HEK293 (cell line): ENCODE data around the gene ECI1.

ENCODE experiments used
- MZF1 ChIP-seq: fragments of 450-650 bp; formaldehyde crosslinking; IDR thresholded peaks from 2 replicates; pipeline ENCODE4 v1.5.1; 2017; ENCODE audit warnings: missing biosample characterization, missing genetic modification characterization, borderline replicate concordance
- TRIM28 ChIP-seq: IDR thresholded peaks from 2 replicates; pipeline ENCODE4 v1.6.1; 2011; ENCODE audit warnings: low read length, control low read depth, borderline replicate concordance
- ZFP41 ChIP-seq: fragments of 450-650 bp; formaldehyde crosslinking; IDR thresholded peaks from 2 replicates; pipeline ENCODE4 v1.5.1; 2016; ENCODE audit warnings: missing biosample characterization, missing genetic modification characterization, borderline replicate concordance
- ZNF133 ChIP-seq: fragments of 450-650 bp; formaldehyde crosslinking; IDR thresholded peaks from 2 replicates; pipeline ENCODE4 v1.5.1; 2016; ENCODE audit warnings: missing biosample characterization, missing genetic modification characterization
- ZNF2 ChIP-seq: fragments of 450-650 bp; formaldehyde crosslinking; IDR thresholded peaks from 2 replicates; pipeline ENCODE4 v1.5.1; 2016; ENCODE audit warnings: missing biosample characterization, missing genetic modification characterization
- ZNF274 ChIP-seq, 2 experiments: fragments of 200-500 bp in 1 of 2; fragments of 450-650 bp in 1 of 2; sonication (Bioruptor generic) in 1 of 2; formaldehyde crosslinking in 1 of 2; IDR thresholded peaks; 2 replicates each; pipeline versions ENCODE4 v1.5.1 to v1.6.1; 2014 to 2016; ENCODE audit warnings: borderline replicate concordance in 1 of 2, inconsistent platforms in 1 of 2, low read length in 1 of 2, missing biosample characterization in 1 of 2, missing genetic modification characterization in 1 of 2
- ZNF354C ChIP-seq: fragments of 450-650 bp; formaldehyde crosslinking; IDR thresholded peaks from 2 replicates; pipeline ENCODE4 v1.5.1; 2016; ENCODE audit warnings: missing biosample characterization, missing genetic modification characterization, low read depth, borderline replicate concordance
- ZNF549 ChIP-seq: fragments of 450-650 bp; IDR thresholded peaks from 2 replicates; pipeline ENCODE4 v1.5.1; 2018; ENCODE audit warnings: missing biosample characterization, missing genetic modification characterization, mild to moderate bottlenecking, inconsistent platforms, moderate library complexity
- ZNF624 ChIP-seq: fragments of 450-650 bp; formaldehyde crosslinking; IDR thresholded peaks from 2 replicates; pipeline ENCODE4 v1.5.1; 2017; ENCODE audit warnings: missing biosample characterization, missing genetic modification characterization
- ZNF660 ChIP-seq: fragments of 450-650 bp; IDR thresholded peaks from 2 replicates; pipeline ENCODE4 v1.5.1; 2018; ENCODE audit warnings: missing biosample characterization, mild to moderate bottlenecking, missing genetic modification characterization
- TF ChIP-seq, protein P1 (sequence below): fragments of 450-650 bp; formaldehyde crosslinking; IDR thresholded peaks from 2 replicates; pipeline ENCODE4 v1.5.1; 2016; ENCODE audit warnings: missing biosample characterization, missing genetic modification characterization
- TF ChIP-seq, protein P2 (sequence below): fragments of 450-650 bp; formaldehyde crosslinking; IDR thresholded peaks from 2 replicates; pipeline ENCODE4 v1.5.1; 2016; ENCODE audit warnings: missing biosample characterization, missing genetic modification characterization, borderline replicate concordance
- TF ChIP-seq, protein P3 (sequence below): fragments of 450-650 bp; formaldehyde crosslinking; IDR thresholded peaks from 2 replicates; pipeline ENCODE4 v1.5.1; 2016; ENCODE audit warnings: missing biosample characterization, missing genetic modification characterization

DNA sequence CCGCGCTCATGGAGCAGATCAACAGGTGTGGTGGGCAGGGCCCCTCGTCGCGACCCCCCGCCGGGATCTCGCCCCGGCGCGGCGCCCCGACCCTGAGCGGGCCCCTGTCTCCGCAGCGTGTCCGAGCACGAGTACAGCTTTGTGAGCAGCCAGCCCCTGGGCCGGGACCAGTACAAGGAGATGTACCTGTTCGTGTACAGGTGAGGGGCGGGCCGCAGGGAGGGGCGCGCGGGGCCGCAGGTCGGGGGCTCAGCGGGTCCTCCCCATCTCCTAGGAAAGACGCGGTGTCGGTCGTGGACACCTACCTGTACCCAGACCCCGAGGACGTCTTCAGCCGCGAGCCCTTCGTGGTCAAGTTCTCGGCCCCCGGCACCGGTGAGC is 14.3 kb downstream of the ECI1 start:
- no peak for TF ChIP-seq MZF1 (tag by site-specific recombination)
- TF ChIP-seq, protein P1, sequence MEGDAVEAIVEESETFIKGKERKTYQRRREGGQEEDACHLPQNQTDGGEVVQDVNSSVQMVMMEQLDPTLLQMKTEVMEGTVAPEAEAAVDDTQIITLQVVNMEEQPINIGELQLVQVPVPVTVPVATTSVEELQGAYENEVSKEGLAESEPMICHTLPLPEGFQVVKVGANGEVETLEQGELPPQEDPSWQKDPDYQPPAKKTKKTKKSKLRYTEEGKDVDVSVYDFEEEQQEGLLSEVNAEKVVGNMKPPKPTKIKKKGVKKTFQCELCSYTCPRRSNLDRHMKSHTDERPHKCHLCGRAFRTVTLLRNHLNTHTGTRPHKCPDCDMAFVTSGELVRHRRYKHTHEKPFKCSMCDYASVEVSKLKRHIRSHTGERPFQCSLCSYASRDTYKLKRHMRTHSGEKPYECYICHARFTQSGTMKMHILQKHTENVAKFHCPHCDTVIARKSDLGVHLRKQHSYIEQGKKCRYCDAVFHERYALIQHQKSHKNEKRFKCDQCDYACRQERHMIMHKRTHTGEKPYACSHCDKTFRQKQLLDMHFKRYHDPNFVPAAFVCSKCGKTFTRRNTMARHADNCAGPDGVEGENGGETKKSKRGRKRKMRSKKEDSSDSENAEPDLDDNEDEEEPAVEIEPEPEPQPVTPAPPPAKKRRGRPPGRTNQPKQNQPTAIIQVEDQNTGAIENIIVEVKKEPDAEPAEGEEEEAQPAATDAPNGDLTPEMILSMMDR (tag by site-specific recombination) = no peak
- TF ChIP-seq ZNF660 (tag by site-specific recombination) = no peak
- TF ChIP-seq ZFP41 (tag by site-specific recombination) = no peak
- no peak for TF ChIP-seq ZNF354C
- no peak for TF ChIP-seq ZNF274 (IDR thresholded peaks at IDR 0.05; ENCODE audit: low read length)
- no peak for TF ChIP-seq ZNF274 (tag by site-specific recombination; IDR thresholded peaks at IDR 0.05; ENCODE audit: borderline replicate concordance)
- TF ChIP-seq ZNF2 = no peak
- TF ChIP-seq, protein P2, sequence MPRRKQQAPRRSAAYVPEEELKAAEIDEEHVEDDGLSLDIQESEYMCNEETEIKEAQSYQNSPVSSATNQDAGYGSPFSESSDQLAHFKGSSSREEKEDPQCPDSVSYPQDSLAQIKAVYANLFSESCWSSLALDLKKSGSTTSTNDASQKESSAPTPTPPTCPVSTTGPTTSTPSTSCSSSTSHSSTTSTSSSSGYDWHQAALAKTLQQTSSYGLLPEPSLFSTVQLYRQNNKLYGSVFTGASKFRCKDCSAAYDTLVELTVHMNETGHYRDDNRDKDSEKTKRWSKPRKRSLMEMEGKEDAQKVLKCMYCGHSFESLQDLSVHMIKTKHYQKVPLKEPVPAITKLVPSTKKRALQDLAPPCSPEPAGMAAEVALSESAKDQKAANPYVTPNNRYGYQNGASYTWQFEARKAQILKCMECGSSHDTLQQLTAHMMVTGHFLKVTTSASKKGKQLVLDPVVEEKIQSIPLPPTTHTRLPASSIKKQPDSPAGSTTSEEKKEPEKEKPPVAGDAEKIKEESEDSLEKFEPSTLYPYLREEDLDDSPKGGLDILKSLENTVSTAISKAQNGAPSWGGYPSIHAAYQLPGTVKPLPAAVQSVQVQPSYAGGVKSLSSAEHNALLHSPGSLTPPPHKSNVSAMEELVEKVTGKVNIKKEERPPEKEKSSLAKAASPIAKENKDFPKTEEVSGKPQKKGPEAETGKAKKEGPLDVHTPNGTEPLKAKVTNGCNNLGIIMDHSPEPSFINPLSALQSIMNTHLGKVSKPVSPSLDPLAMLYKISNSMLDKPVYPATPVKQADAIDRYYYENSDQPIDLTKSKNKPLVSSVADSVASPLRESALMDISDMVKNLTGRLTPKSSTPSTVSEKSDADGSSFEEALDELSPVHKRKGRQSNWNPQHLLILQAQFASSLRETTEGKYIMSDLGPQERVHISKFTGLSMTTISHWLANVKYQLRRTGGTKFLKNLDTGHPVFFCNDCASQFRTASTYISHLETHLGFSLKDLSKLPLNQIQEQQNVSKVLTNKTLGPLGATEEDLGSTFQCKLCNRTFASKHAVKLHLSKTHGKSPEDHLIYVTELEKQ (tag by site-specific recombination) = no peak
- TF ChIP-seq ZNF624 = no peak
- TF ChIP-seq, protein P3, sequence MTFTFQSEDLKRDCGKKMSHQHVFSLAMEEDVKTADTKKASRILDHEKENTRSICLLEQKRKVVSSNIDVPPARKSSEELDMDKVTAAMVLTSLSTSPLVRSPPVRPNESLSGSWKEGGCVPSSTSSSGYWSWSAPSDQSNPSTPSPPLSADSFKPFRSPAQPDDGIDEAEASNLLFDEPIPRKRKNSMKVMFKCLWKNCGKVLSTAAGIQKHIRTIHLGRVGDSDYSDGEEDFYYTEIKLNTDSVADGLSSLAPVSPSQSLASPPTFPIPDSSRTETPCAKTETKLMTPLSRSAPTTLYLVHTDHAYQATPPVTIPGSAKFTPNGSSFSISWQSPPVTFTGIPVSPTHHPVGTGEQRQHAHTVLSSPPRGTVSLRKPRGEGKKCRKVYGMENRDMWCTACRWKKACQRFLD (tag by site-specific recombination) = no peak
- TF ChIP-seq ZNF133 (tag by site-specific recombination) = no peak
- TF ChIP-seq TRIM28 = no peak
- TF ChIP-seq ZNF549 (tag by site-specific recombination) = no peak
